Suprapubic skin (tissue), 4 donors: Measurements from ENCODE around the gene OCEL1. TPM values are rescaled to one million over a fixed set of nuclear protein-coding genes. Genes with fewer than 3 reads are reported as not detected.
"Not testable (repeated sequence)": the region's sequence is repeated elsewhere in the genome, so short reads cannot be mapped to it uniquely, and the experiment has no call there.

Experiments
- DNase-seq, 2 donors: peaks; one replicate each; pipeline ENCODE4 v3.0.0-alpha.2; 2019; ENCODE audit warnings: low spot score in 2 of 2
- H3K27ac ChIP-seq: fragments of 200-600 bp; sonication (generic); one replicate; pipeline ENCODE4 v1.5.1; 2019
- H3K27me3 ChIP-seq: fragments of 200-600 bp; sonication (generic); one replicate; pipeline ENCODE4 v1.5.1; 2019
- H3K36me3 ChIP-seq: fragments of 200-600 bp; sonication (generic); one replicate; pipeline ENCODE4 v1.5.1; 2019
- H3K4me1 ChIP-seq: fragments of 200-600 bp; sonication (generic); one replicate; pipeline ENCODE4 v1.5.1; 2019
- H3K4me3 ChIP-seq: fragments of 200-600 bp; sonication (generic); one replicate; pipeline ENCODE4 v1.5.1; 2019; ENCODE audit warnings: mild to moderate bottlenecking
- H3K9me3 ChIP-seq: fragments of 200-600 bp; sonication (generic); one replicate; pipeline ENCODE4 v1.5.1; 2019
- CTCF ChIP-seq, 2 donors: fragments of 200-600 bp in 1 of 2; fragments of 450-650 bp in 1 of 2; sonication (generic) in 1 of 2; IDR thresholded peaks; one replicate each; pipeline ENCODE4 v1.5.1; 2016 to 2019; ENCODE audit warnings: antibody characterized with exemption in 2 of 2, mild to moderate bottlenecking in 1 of 2, moderate library complexity in 1 of 2
- EP300 ChIP-seq: sonication (generic); formaldehyde crosslinking; IDR thresholded peaks from one replicate; pipeline ENCODE4 v1.6.1; 2017; ENCODE audit warnings: antibody characterized with exemption
- POLR2A ChIP-seq, 2 donors: fragments of 450-650 bp; IDR thresholded peaks; one replicate each; pipeline ENCODE4 v1.6.1; 2017; ENCODE audit warnings: antibody characterized with exemption in 2 of 2, mild to moderate bottlenecking in 2 of 2, moderate library complexity in 2 of 2
- POLR2AphosphoS5 ChIP-seq, 3 donors: sonication (generic); formaldehyde crosslinking; IDR thresholded peaks; one replicate each; pipeline ENCODE4 v1.6.1; 2017; ENCODE audit warnings: antibody characterized with exemption in 3 of 3
- WGBS: methylation state at CpG from one replicate; pipeline ENCODE4 v1.1.5; 2018; 5-methylcytosine and 5-hydroxymethylcytosine counted together
- total RNA-seq, 4 donors: library from RNA; depleted of rRNA; stranded (reverse); fragments of >200 nt; gene quantifications; one replicate each; pipeline ENCODE4 v1.1.0, GENCODE V29; 2016

The OCEL1 gene
- total RNA-seq, 4 donors from 2014 or later, result 2.7 to 9.7 (median 4.8) TPM

GRCh38 chr19:17268754-17269153, 42.7 kb downstream of the OCEL1 start:
- Histone ChIP-seq H3K4me1 (peaks cover 16% of the 10 kb centered on the region), H3K27ac (no peak overlapping the region), H3K27me3 (no peaks in the 10 kb centered on the region), H3K9me3 (no peaks in the 10 kb centered on the region), H3K36me3 (peaks cover 38% of the 10 kb centered on the region), H3K4me3 (no peak overlapping the region)
- no peak for DNase-seq
- TF ChIP-seq POLR2AphosphoS5 (IDR thresholded peaks at IDR 0.05), result no peak
- no peak for TF ChIP-seq CTCF (IDR thresholded peaks at IDR 0.05)
- no peak for TF ChIP-seq POLR2A (IDR thresholded peaks at IDR 0.05)
- no peak for TF ChIP-seq EP300
- WGBS, result 95% methylated on average over 13 of the region's 13 CpGs

GRCh38 chr19:17274892-17275291, 48.9 kb downstream of the OCEL1 start:
- not testable (repeated sequence) for H3K27me3 ChIP-seq, H3K9me3 ChIP-seq, H3K4me1 ChIP-seq, H3K27ac ChIP-seq, H3K4me3 ChIP-seq, DNase-seq
- H3K36me3 ChIP-seq, result peaks cover 83% of the 10 kb centered on the region
- WGBS, result 89% methylated on average over 3 of the region's 3 CpGs

DNA sequence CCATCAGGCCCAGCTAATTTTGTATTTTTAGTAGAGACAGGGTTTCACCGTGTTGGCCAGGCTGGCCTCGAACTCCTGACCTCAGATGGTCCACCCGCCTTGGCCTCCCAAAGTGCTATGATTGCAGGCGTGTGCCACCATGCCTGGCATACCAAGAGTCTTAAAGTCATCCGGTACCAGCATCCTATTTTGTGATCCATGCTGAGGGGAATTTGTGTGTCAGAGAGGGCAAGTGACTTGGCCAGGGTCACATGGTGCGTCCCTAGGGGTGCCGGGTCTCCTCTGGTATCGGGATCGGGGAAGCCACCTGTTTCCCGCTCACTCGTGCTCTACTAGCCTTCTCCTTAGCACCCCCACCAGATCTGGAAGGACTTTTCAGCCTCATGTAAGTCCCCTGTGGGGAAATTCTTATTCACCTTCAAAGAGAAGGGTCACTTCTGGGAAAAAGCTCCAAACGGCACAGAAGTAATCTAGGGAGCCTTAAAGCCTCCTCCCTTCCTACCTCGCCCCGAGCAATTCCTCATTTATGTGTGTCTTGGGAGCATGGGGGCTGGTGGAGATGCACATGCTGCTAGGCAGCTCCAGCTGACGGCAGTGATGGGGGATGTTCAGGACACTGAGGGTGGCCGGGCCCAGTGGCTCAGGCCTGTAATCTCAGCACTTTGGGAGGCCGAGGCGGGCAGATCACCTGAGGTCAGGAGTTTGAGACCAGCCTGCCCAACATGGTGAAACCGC, 49.6 kb downstream of the OCEL1 start:
- TF ChIP-seq POLR2A (IDR thresholded peaks at IDR 0.05), result no peak
- TF ChIP-seq CTCF (IDR thresholded peaks at IDR 0.05), result no peak
- TF ChIP-seq EP300, result no peak
- no peak for TF ChIP-seq POLR2AphosphoS5 (IDR thresholded peaks at IDR 0.05)
- peaks cover 80% of the 10 kb centered on the region for H3K36me3 ChIP-seq
- 89% methylated on average over 19 of the region's 19 CpGs for WGBS
- no peak overlapping the region for H3K27ac ChIP-seq
- H3K4me3 ChIP-seq, result no peak overlapping the region
- H3K4me1 ChIP-seq, result no peaks in the 10 kb centered on the region
- no peak for DNase-seq
- H3K27me3 ChIP-seq, result no peaks in the 10 kb centered on the region
- H3K9me3 ChIP-seq, result no peaks in the 10 kb centered on the region

Other genes starting within 250 kb of the OCEL1 start
- 1 to 10 TPM; 5.4 to 9.7 (median 9.1) TPM for gene CPAMD8, start 199.4 kb upstream of the OCEL1 start, total RNA-seq
- gene HAUS8, start 150.8 kb upstream of the OCEL1 start, total RNA-seq, result 1 to 10 TPM; 2.4 to 4.1 (median 3.0) TPM
- gene MYO9B, start 150.4 kb upstream of the OCEL1 start, total RNA-seq, result 10 to 100 TPM; 43.6 to 99.9 (median 69.5) TPM
- 10 to 100 TPM; 17.3 to 25.2 (median 21.6) TPM for gene USE1, start 10.9 kb upstream of the OCEL1 start, total RNA-seq
- gene NR2F6, start 19.7 kb downstream of the OCEL1 start, total RNA-seq, result 10 to 100 TPM; 25.8 to 79.3 (median 54.8) TPM
- gene USHBP1, start 38.5 kb downstream of the OCEL1 start, total RNA-seq, result 1 to 10 TPM; 1.2 to 8.4 (median 2.1) TPM
- 10 to 100 TPM; 54.6 to 66.8 (median 63.7) TPM for gene BABAM1, start 41.2 kb downstream of the OCEL1 start, total RNA-seq
- 1 to 10 TPM in 3 of 4 donors, under 1 TPM in 1; 0.30 to 2.5 (median 1.5) TPM for gene ANKLE1, start 55.7 kb downstream of the OCEL1 start, total RNA-seq
- 10 to 100 TPM in 3 of 4 donors, 1 to 10 TPM in 1; 9.7 to 15.7 (median 13.6) TPM for gene ABHD8, start 77.2 kb downstream of the OCEL1 start, total RNA-seq
- gene MRPL34, start 79.6 kb downstream of the OCEL1 start, total RNA-seq, result 10 to 100 TPM; 42.7 to 89.5 (median 73.1) TPM
- 10 to 100 TPM; 17.9 to 35.2 (median 22.8) TPM for gene DDA1, start 83.3 kb downstream of the OCEL1 start, total RNA-seq
- gene ANO8, start 108.6 kb downstream of the OCEL1 start, total RNA-seq, result 10 to 100 TPM; 29.9 to 47.1 (median 37.1) TPM
- 10 to 100 TPM; 18.7 to 29.0 (median 25.2) TPM for gene GTPBP3, start 111.3 kb downstream of the OCEL1 start, total RNA-seq
- 10 to 100 TPM; 25.5 to 83.1 (median 26.6) TPM for gene PLVAP, start 151.1 kb downstream of the OCEL1 start, total RNA-seq
- not detected for gene CCDC194, start 168.0 kb downstream of the OCEL1 start, total RNA-seq
- 10 to 100 TPM in 2 of 4 donors, 1 to 10 TPM in 2; 6.6 to 19.7 (median 10.5) TPM for gene BST2, start 179.4 kb downstream of the OCEL1 start, total RNA-seq
- 10 to 100 TPM; 44.2 to 71.3 (median 60.5) TPM for gene MVB12A, start 193.8 kb downstream of the OCEL1 start, total RNA-seq
- 1 to 10 TPM in 1 of 4 donors, under 1 TPM in 2, not detected in 1; 0.39 to 1.2 (median 0.68) TPM for gene TMEM221, start 222.4 kb downstream of the OCEL1 start, total RNA-seq
- not detected for gene NXNL1, start 234.7 kb downstream of the OCEL1 start, total RNA-seq
- gene SLC27A1, start 244.3 kb downstream of the OCEL1 start, total RNA-seq, result 10 to 100 TPM; 25.3 to 53.4 (median 39.5) TPM